NCI-H1930 (cell line): Measurements from ENCODE around the gene NATD1.
"Not testable (repeated sequence)": the region's sequence is repeated elsewhere in the genome, so short reads cannot be mapped to it uniquely, and the experiment has no call there.

ENCODE experiments used
- DNase-seq, 2 experiments: peaks; one replicate each; lab custom pipeline; 2025; lab: John Stamatoyannopoulos, UW

Gene NATD1

DNA sequence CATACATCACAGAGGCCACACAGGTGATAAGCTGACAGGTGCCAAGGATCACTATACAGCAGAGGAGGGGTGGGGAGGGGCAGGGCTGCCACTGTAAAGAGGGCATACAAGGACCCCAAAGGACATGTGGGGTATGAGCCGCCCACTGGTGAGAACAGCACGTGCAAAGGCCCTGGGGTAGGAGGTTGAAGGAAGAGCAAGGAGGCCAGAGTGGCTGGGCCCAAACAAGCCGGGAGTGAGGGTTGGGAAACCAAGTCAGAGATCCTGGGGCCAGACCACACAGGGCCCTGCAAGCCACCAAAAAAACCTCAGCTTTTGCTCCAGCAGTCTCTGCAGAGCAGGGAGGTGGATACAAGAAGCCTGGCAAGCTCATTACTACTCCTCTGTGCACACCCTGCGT, 6.5 kb downstream of the NATD1 start:
- DNase-seq = no peak

- DNase-seq = no peak
These were observed 7.5 kb downstream of the NATD1 start for GRCh38 chr17:21245639-21246084.

DNA sequence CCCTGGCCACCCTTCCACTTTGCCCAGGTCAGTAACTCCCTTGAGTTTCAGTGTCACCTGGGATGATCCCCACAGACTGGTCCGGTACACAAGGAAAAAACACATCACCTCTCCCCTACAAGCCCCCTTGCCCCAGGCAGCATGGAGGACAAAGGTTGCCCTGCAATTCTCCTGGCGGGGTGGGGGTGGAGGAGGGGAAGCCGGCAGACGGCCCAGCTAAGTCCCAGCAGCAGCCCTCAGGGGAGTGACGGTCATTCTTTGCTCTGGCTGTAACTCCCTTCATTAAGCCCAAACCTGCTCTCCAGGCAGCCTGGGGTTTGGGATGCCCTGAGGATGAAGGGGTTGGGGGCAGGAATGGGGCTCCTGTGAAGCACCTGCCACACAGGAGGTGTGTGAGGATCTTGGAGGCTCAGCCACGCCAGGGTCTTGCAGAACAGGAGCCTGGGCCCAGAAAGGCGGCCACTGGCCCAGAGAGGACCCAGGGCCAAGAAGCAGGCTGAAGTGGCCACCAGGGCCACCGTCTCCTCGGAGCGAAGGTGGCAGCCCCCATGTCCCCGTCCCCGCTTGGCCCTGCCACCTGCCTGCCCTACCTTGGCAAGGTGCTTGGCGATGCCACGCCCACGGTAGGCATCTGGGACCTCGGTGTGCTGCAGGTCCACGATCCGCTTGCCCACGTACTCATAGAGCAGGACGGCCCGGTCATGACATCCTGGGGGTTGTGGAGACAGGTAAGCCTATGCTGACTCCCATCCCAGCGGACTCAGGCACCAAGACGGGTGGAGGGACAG, 9.5 kb downstream of the NATD1 start:
- no peak for DNase-seq

DNA sequence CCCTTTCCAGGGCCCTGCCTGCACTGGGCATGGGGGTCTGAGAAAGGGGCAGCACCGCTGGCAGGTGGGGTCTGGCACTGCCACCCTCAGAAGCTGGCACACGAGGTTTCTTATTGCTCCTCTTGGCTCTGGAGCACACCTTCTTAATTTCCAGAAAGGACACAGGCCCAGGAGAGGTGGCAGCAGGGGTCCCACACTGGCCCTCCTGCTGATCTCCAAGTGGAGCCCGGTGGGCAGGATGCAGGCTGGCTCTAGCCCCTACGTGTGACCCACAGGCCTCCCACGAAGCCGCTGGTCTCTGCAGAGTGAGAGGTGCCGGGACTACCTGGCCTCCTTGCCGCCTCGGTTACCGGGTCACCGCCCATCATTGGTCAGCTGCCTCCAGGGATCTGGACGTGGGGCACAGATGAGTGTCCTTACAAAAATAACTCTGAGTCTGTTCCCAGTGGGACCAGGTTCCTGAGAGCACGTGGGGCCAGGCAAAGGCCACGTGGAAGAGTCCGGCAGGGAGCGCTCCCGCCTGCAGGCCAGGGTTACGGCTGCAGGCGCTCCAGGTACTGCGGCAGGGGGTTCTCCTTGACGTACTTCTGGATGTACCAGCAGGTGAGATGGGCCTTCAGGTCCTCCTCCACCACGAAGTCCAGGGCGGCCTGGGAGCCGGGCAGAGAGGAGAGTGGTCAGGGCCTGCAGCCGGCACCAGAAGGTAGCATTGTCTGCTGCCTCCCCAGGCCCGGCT, 10.3 kb downstream of the NATD1 start:
- no peak for DNase-seq

GRCh38 chr17:21242026-21242697, 11.0 kb downstream of the NATD1 start:
- DNase-seq = no peak

DNA sequence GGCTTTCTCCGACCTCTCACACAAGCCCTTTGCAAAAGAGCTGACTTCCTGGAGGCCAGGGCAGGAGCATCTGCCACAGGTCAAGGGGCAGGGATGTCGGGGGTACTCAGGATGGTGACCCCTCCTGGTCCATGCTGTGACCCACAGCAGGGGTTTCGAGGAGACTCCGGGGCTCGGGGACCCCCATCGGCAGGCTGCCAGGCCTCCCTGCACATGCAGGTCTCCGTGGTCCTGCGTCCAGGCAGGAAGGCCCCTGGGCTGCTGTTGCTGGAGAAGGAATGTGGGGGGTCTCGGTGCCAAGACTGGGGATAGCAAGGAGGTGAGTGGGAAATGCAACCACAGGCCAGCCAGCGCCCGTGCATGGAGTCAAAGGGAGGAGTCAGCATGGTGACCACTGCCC, 11.6 kb downstream of the NATD1 start:
- DNase-seq = no peak

- DNase-seq = no peak
These were observed 12.7 kb downstream of the NATD1 start for GRCh38 chr17:21240369-21241055.

- DNase-seq = no peak
These were observed 13.4 kb downstream of the NATD1 start for GRCh38 chr17:21239680-21240368.

GRCh38 chr17:21235921-21236320, 17.3 kb downstream of the NATD1 start:
- no peak for DNase-seq

GRCh38 chr17:21233581-21234347, 19.4 kb downstream of the NATD1 start:
- no peak for DNase-seq

GRCh38 chr17:21232033-21232749, 21.0 kb downstream of the NATD1 start:
- no peak for DNase-seq

GRCh38 chr17:21231533-21231932, 21.7 kb downstream of the NATD1 start:
- DNase-seq = no peak

DNA sequence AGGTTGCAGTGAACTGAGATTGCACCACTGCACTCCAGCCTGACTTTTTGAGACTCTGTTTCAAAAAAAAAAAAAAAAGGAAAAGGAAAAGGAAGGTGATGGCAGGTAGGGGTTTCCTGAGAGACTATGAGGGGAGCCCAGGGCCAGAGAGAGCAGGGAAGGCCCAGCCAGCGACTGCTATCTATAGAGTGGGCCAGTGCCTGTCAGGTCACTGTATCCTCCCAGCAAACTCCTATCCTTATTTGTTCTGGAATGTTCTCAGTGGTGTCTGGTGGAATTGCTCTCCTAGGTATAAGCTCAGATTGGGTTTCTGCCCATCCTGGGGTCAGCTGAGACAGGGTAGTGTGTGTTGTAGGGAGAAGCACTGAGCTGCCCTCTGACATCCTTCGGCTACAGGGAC, 24.4 kb downstream of the NATD1 start:
- no peak for DNase-seq

GRCh38 chr17:21228111-21228510, 25.1 kb downstream of the NATD1 start:
- DNase-seq = no peak

GRCh38 chr17:21227277-21227676, 25.9 kb downstream of the NATD1 start:
- DNase-seq = not testable (repeated sequence)

- DNase-seq = no peak
These were observed 30.1 kb downstream of the NATD1 start for GRCh38 chr17:21223086-21223485.

GRCh38 chr17:21218831-21219380, 34.3 kb downstream of the NATD1 start:
- no peak for DNase-seq

DNA sequence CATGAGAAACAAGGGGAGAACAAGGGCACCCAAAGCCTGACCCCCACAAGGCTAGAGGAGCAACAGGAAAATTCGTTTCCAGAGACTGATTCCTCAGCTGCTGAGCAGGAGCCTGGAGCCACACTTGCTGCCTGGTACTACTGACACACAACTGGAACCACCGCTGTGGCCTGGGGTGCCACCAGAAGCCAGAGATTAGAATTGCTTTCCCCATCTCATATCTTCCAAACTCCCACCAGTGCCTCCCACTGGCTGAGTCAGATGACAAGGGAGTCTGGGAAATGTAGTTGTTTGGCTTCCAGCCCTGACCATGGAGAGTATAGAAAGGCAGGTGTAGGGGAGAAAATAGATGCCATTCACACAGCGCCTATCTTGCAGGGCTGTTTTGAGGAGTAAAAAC, 35.1 kb downstream of the NATD1 start:
- no peak for DNase-seq

GRCh38 chr17:21217346-21217745, 35.9 kb downstream of the NATD1 start:
- no peak for DNase-seq

- DNase-seq = no peak
These were observed 37.3 kb downstream of the NATD1 start for GRCh38 chr17:21215935-21216334.
